WERI-Rb-1 (cell line): ENCODE measurements around the gene EFCAB6.

Experiments used
- DNase-seq: peaks from one replicate; pipeline ENCODE4 v3.0.0-alpha.2; 2020
- H3K27ac ChIP-seq: fragments of 250-450 bp; sonication (Bioruptor Pico); 2 replicates; pipeline ENCODE4 v1.5.1; 2020; ENCODE audit warnings: mild to moderate bottlenecking, moderate library complexity
- H3K27me3 ChIP-seq: fragments of 250-450 bp; sonication (Bioruptor Pico); 2 replicates; pipeline ENCODE4 v1.5.1; 2021; ENCODE audit warnings: mild to moderate bottlenecking, low read depth, moderate library complexity; ENCODE audit not compliant: insufficient read depth, severe bottlenecking
- H3K36me3 ChIP-seq: fragments of 250-450 bp; sonication (Bioruptor Pico); 2 replicates; pipeline ENCODE4 v1.5.1; 2020; ENCODE audit warnings: mild to moderate bottlenecking, moderate library complexity
- H3K4me3 ChIP-seq: 2 replicates; pipeline ENCODE4 v1.5.1; 2011; ENCODE audit warnings: low read depth, mild to moderate bottlenecking, control low read depth, low read length
- H3K9me3 ChIP-seq: fragments of 250-450 bp; sonication (Bioruptor Pico); 2 replicates; pipeline ENCODE4 v1.5.1; 2021; ENCODE audit warnings: mild to moderate bottlenecking, moderate library complexity; ENCODE audit not compliant: severe bottlenecking
- CTCF ChIP-seq: IDR thresholded peaks from 2 replicates; pipeline ENCODE4 v1.5.1; 2011; ENCODE audit warnings: low read depth, mild to moderate bottlenecking, control low read depth, inconsistent platforms, low read length

EFCAB6 gene

DNA sequence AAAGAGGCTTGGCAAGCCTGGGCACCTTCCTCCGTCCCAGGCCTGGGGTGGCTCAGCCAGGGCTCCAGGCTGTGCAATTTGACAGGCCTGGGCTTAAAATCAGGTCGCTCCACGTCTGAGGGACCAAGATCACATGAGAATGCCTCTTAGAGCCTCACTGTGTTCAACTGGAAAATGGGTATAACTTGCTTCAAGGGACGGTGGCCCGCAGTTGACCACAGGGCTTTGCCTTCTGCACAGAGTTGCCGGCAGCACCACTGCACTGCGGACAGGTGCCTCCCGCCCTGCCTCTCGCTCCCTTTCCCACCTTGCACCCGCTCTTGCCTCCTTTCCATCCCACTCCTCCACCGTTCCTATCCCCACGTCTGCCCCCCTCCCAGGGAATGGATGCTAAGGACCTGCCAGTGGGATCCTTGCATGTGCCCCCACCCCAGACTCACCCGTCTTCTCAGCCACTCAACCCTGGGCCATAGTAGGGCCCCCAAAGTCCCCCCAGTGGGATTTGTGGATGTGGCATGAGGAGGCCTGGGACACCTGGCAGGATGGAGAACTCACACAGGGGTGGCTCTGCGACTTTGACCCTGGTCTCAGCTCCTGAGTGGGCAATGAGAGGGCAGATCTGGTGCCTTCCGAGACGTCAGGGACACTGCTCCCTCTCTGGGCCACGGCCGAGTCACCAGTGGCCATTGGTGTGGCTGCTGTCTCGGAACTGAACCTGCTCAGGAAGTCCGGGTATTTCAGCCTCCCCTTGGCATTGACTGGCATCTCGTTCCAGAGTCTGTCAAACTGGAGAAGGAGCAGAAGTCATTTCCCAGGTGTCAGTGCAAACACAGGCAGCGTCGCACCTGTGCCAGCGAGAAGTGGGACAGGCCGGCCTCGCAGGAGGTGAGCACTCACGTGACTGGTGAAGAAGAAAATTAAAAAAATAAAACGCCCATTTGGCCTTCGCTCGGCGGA, 272.3 kb downstream of the EFCAB6 start:
- no peak for TF ChIP-seq CTCF
- DNase-seq, result no peak
- Histone ChIP-seq H3K27ac (peak overlapping the region; percentile 36; the same call in 1 of the 2 replicates), H3K9me3 (peaks cover 4% of the 10 kb centered on the region), H3K36me3 (no peaks in the 10 kb centered on the region), H3K4me3 (no peak overlapping the region), H3K27me3 (no peaks in the 10 kb centered on the region)

DNA sequence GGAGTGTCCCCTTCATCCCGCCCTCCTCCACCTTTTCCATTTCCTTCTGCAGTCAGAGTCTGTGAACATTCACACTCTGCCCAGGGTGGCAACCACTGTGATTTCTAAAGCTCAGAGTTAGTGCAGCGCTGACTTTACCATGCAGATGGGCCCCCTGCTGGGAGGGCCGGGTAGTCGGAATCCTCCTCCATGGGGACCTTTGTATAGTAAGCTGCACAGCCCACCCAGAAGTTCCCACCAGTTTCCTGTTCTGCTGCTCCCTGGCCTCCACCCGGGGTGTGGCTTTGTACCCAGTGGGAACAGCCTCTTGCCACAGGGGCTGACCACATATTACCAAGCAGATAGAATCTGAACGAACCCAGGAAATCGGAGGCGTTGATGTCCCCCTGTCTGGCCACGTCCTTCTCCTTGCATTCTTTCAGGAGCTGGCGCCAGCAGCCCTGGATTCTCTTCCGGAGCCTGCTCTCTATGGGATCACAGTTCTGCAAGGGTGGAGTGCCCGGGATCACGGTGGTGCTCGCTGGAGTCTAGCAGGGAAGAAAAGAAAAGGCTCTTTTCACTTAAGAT, 275.0 kb downstream of the EFCAB6 start:
- H3K36me3 ChIP-seq, result no peaks in the 10 kb centered on the region
- no peak overlapping the region for H3K4me3 ChIP-seq
- TF ChIP-seq CTCF, result peak; percentile 54
- peak; percentile 37 for DNase-seq
- H3K9me3 ChIP-seq, result peaks cover 4% of the 10 kb centered on the region
- H3K27me3 ChIP-seq, result no peaks in the 10 kb centered on the region
- no peak overlapping the region for H3K27ac ChIP-seq

- no peak overlapping the region for H3K27ac ChIP-seq
- no peak for DNase-seq
- no peak for TF ChIP-seq CTCF
- peaks cover 4% of the 10 kb centered on the region for H3K9me3 ChIP-seq
- H3K4me3 ChIP-seq, result no peak overlapping the region
- no peaks in the 10 kb centered on the region for H3K36me3 ChIP-seq
- H3K27me3 ChIP-seq, result no peaks in the 10 kb centered on the region
Measured at GRCh38 chr22:43535741-43536140, 276.4 kb downstream of the EFCAB6 start.

DNA sequence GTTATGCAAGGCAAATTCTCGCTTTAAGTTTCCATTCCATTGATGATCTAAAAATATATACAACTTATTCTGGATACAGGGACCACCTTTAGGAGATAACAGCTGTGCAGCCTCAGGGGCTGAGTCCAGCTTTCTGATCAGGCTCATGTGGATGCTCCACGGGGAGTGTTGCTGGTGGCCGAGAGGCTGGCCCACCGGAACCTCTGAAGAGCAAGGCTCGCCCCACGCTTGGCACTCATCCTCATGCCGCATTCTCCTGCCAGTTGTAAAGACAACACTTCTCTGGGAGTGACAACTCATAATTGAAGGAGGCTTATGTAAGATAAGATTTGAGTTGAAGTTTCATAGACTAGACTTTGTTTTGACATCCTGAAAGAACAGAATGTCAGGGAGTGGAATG, 276.8 kb downstream of the EFCAB6 start:
- Histone ChIP-seq H3K27ac (no peak overlapping the region), H3K27me3 (no peaks in the 10 kb centered on the region)
- no peak for DNase-seq

DNA sequence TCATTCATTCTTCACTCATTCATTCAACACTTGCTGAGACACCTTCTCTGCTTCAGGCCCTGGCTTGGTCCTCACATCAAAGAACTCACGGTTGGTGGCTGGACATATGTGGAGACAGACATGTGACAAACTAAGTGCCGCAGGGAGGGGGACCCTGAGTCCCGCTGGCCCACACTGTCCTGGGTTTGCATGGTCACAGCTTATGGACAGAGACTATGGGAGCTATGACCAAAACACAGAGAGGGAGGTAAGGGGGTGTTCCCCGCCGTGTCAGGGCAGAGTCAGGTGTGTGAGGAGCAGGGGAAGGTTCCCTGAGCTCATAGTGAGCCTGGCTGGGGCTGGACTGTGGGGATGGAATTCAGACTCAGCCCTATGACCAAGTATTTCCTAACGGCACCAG, 277.2 kb downstream of the EFCAB6 start:
- DNase-seq, result no peak
- H3K4me3 ChIP-seq, result no peak overlapping the region
- no peaks in the 10 kb centered on the region for H3K36me3 ChIP-seq
- H3K9me3 ChIP-seq, result peaks cover 4% of the 10 kb centered on the region
- no peaks in the 10 kb centered on the region for H3K27me3 ChIP-seq
- TF ChIP-seq CTCF, result no peak
- H3K27ac ChIP-seq, result no peak overlapping the region

More for the DNA sequence above, 276.8 kb downstream of the EFCAB6 start:
- H3K9me3 ChIP-seq, result peaks cover 4% of the 10 kb centered on the region
- no peaks in the 10 kb centered on the region for H3K36me3 ChIP-seq
- TF ChIP-seq CTCF, result no peak
- H3K4me3 ChIP-seq, result no peak overlapping the region
